ENCODE results near the gene PDE2A.
A peak's percentile ranks its signal among the peaks of the same experiment; 100 is the strongest.

PDE2A gene

GRCh38 chr11:72635933-72636332, 38.3 kb downstream of the PDE2A start:
- DNase-seq (ENCODE audit: low read depth): no peak

GRCh38 chr11:72635309-72635915, 38.8 kb downstream of the PDE2A start:
- DNase-seq (ENCODE audit: low read depth): no peak

- no peak for DNase-seq (ENCODE audit: low read depth)
These were observed 39.6 kb downstream of the PDE2A start for GRCh38 chr11:72634472-72635095.

- DNase-seq (ENCODE audit: low read depth): no peak
These were observed 40.2 kb downstream of the PDE2A start for GRCh38 chr11:72634016-72634415.

GRCh38 chr11:72633068-72633467, 41.2 kb downstream of the PDE2A start:
- DNase-seq (ENCODE audit: low read depth): no peak

- peak; percentile 84 for DNase-seq (ENCODE audit: low read depth)
These were observed 42.2 kb downstream of the PDE2A start for GRCh38 chr11:72631806-72632731.

- DNase-seq (ENCODE audit: low read depth): no peak
These were observed 43.9 kb downstream of the PDE2A start for GRCh38 chr11:72630104-72630852.

GRCh38 chr11:72629266-72629665, 45.0 kb downstream of the PDE2A start:
- no peak for DNase-seq (ENCODE audit: low read depth)

GRCh38 chr11:72627594-72628281, 46.5 kb downstream of the PDE2A start:
- no peak for DNase-seq (ENCODE audit: low read depth)

GRCh38 chr11:72626414-72626936, 47.7 kb downstream of the PDE2A start:
- DNase-seq (ENCODE audit: low read depth): no peak

GRCh38 chr11:72625691-72626413, 48.4 kb downstream of the PDE2A start:
- DNase-seq (ENCODE audit: low read depth): no peak

- DNase-seq (ENCODE audit: low read depth): no peak
These were observed 49.6 kb downstream of the PDE2A start for GRCh38 chr11:72624496-72625201.

- DNase-seq (ENCODE audit: low read depth): no peak
These were observed 51.2 kb downstream of the PDE2A start for GRCh38 chr11:72623052-72623451.

GRCh38 chr11:72621008-72621610, 53.1 kb downstream of the PDE2A start:
- no peak for DNase-seq (ENCODE audit: low read depth)

GRCh38 chr11:72618803-72619202, 55.4 kb downstream of the PDE2A start:
- DNase-seq (ENCODE audit: low read depth): peak; percentile 20

GRCh38 chr11:72617080-72617762, 57.0 kb downstream of the PDE2A start:
- no peak for DNase-seq (ENCODE audit: low read depth)

GRCh38 chr11:72616655-72617054, 57.6 kb downstream of the PDE2A start:
- no peak for DNase-seq (ENCODE audit: low read depth)

GRCh38 chr11:72615329-72615728, 58.9 kb downstream of the PDE2A start:
- no peak for DNase-seq (ENCODE audit: low read depth)

GRCh38 chr11:72614381-72614780, 59.8 kb downstream of the PDE2A start:
- DNase-seq (ENCODE audit: low read depth): no peak
